GM10266 (cell line): Measurements from ENCODE around the gene WNT1.

Experiments
- DNase-seq: peaks from one replicate; pipeline ENCODE4 v3.0.0; 2012; ENCODE audit errors: extremely low spot score
- CTCF ChIP-seq: IDR thresholded peaks from 2 replicates; pipeline ENCODE4 v1.5.1; 2012; ENCODE audit warnings: mild to moderate bottlenecking, low read depth; ENCODE audit not compliant: control insufficient read depth, insufficient read depth; ENCODE audit errors: missing control alignments

Gene WNT1

GRCh38 chr12:49019120-49019430, 41.0 kb downstream of the WNT1 start:
- no peak for DNase-seq
- no peak for TF ChIP-seq CTCF

- DNase-seq, result peak; percentile 65
- TF ChIP-seq CTCF, result peak; percentile 38
Observed at GRCh38 chr12:49019443-49020324, 41.6 kb downstream of the WNT1 start.

GRCh38 chr12:49020441-49020840, 42.3 kb downstream of the WNT1 start:
- no peak for TF ChIP-seq CTCF
- DNase-seq, result no peak

- DNase-seq, result no peak
- no peak for TF ChIP-seq CTCF
Observed at GRCh38 chr12:49021292-49021915, 43.3 kb downstream of the WNT1 start.

- DNase-seq, result no peak
- no peak for TF ChIP-seq CTCF
Observed at GRCh38 chr12:49022558-49023178, 44.5 kb downstream of the WNT1 start.

- no peak for TF ChIP-seq CTCF
- no peak for DNase-seq
Observed at GRCh38 chr12:49023812-49024211, 45.7 kb downstream of the WNT1 start.

GRCh38 chr12:49024543-49024942, 46.4 kb downstream of the WNT1 start:
- TF ChIP-seq CTCF, result no peak
- no peak for DNase-seq
